Skeletal muscle tissue (tissue), 4 donors: ENCODE results near the gene HUS1. TPM values are rescaled to one million over a fixed set of nuclear protein-coding genes. Genes with fewer than 3 reads are reported as not detected.

ENCODE experiments used
- H3K27ac ChIP-seq: one replicate; pipeline ENCODE4 v1.7.0; 2013; ENCODE audit warnings: mild to moderate bottlenecking, low read depth, low read length, inconsistent platforms
- H3K27me3 ChIP-seq, 3 donors: one replicate each; pipeline ENCODE4 v1.7.0; 2013; ENCODE audit warnings: low read length in 3 of 3; ENCODE audit not compliant: control insufficient read depth in 3 of 3, insufficient read depth in 3 of 3
- H3K36me3 ChIP-seq, 3 donors: one replicate each; pipeline ENCODE4 v1.7.0; 2013; ENCODE audit warnings: low read length in 3 of 3; ENCODE audit not compliant: control insufficient read depth in 3 of 3, insufficient read depth in 3 of 3
- H3K4me1 ChIP-seq, 3 donors: one replicate each; pipeline ENCODE4 v1.7.0; 2013; ENCODE audit warnings: low read length in 3 of 3, mild to moderate bottlenecking in 3 of 3; ENCODE audit not compliant: control insufficient read depth in 3 of 3, insufficient read depth in 3 of 3
- H3K4me3 ChIP-seq, 3 donors: one replicate each; pipeline ENCODE4 v1.7.0; 2013; ENCODE audit warnings: low read length in 3 of 3
- H3K9ac ChIP-seq, 3 donors: one replicate each; pipeline ENCODE4 v1.7.0; 2013; ENCODE audit warnings: low read length in 3 of 3, mild to moderate bottlenecking in 3 of 3, moderate library complexity in 2 of 3, low read depth in 1 of 3
- H3K9me3 ChIP-seq, 3 donors: one replicate each; pipeline ENCODE4 v1.7.0; 2013; ENCODE audit warnings: low read length in 3 of 3; ENCODE audit not compliant: control insufficient read depth in 3 of 3
- total RNA-seq: library from RNA; depleted of rRNA; stranded (reverse); fragments of >200 nt; gene quantifications from one replicate; pipeline ENCODE4 v1.2.3, GENCODE V29; 2014
- donor health status: Osteomylitis.

HUS1 gene
- total RNA-seq, 1 donor from 2014 or later = 10.4 TPM

- H3K4me3 ChIP-seq = no peak overlapping the region
- no peaks in the 10 kb centered on the region for H3K36me3 ChIP-seq
- no peak overlapping the region for H3K9ac ChIP-seq
- no peak overlapping the region for H3K27ac ChIP-seq
- no peaks in the 10 kb centered on the region for H3K9me3 ChIP-seq
- H3K4me1 ChIP-seq = no peaks in the 10 kb centered on the region
- H3K27me3 ChIP-seq = no peaks in the 10 kb centered on the region
Observed at GRCh38 chr7:47914717-47915615, 64.4 kb downstream of the HUS1 start.

Other genes starting within 250 kb of the HUS1 start
- 0.52 TPM for gene PKD1L1, start 31.1 kb downstream of the HUS1 start, total RNA-seq
- gene SUN3, start 49.5 kb upstream of the HUS1 start, total RNA-seq = not detected
- gene C7orf57, start 55.9 kb upstream of the HUS1 start, total RNA-seq = not detected
- gene UPP1, start 109.7 kb upstream of the HUS1 start, total RNA-seq = 1.0 TPM
- gene ABCA13, start 191.8 kb upstream of the HUS1 start, total RNA-seq = 0.52 TPM